Omental fat pad (tissue), 4 donors: Measurements from ENCODE around the gene RPUSD4. TPM values are rescaled to one million over a fixed set of nuclear protein-coding genes. Genes with fewer than 3 reads are reported as not detected.

ENCODE experiments used
- ATAC-seq: fragments of 150-250 bp; one replicate; pipeline ENCODE4 v1.9.1; 2016; ENCODE audit warnings: mild to moderate bottlenecking, moderate library complexity; ENCODE audit not compliant: low FRiP score
- DNase-seq: peaks from one replicate; pipeline ENCODE4 v3.0.0-alpha.2; 2019; ENCODE audit warnings: low spot score
- CTCF ChIP-seq, 3 donors: fragments of 450-650 bp; IDR thresholded peaks; one replicate each; pipeline ENCODE4 v1.5.1; 2016 to 2017; ENCODE audit warnings: antibody characterized with exemption in 3 of 3, mild to moderate bottlenecking in 3 of 3, moderate library complexity in 2 of 3
- total RNA-seq, 4 donors: library from RNA; depleted of rRNA; stranded (reverse); fragments of >200 nt; gene quantifications; one replicate each; pipeline ENCODE4 v1.1.0, GENCODE V29; 2016

RPUSD4 gene
- total RNA-seq, 4 donors from 2014 or later = 19.3 to 42.0 (median 24.0) TPM

- DNase-seq (no peak), ATAC-seq (no peak)
- TF ChIP-seq CTCF (IDR thresholded peaks at IDR 0.05) = no peak
These were observed 35.2 kb upstream of the RPUSD4 start for GRCh38 chr11:126246636-126247035.

- no peak for ATAC-seq
- no peak for DNase-seq
- TF ChIP-seq CTCF (IDR thresholded peaks at IDR 0.05) = no peak
These were observed 21.9 kb upstream of the RPUSD4 start for GRCh38 chr11:126233391-126233790.

GRCh38 chr11:126232683-126233082, 21.2 kb upstream of the RPUSD4 start:
- no peak for ATAC-seq
- no peak for TF ChIP-seq CTCF (IDR thresholded peaks at IDR 0.05)
- no peak for DNase-seq

GRCh38 chr11:126231725-126232459, 20.4 kb upstream of the RPUSD4 start:
- no peak for ATAC-seq

GRCh38 chr11:126229858-126230540, 18.5 kb upstream of the RPUSD4 start:
- ATAC-seq = no peak
- no peak for TF ChIP-seq CTCF (IDR thresholded peaks at IDR 0.05)
- DNase-seq = no peak

More at GRCh38 chr11:126231725-126232459, 20.4 kb upstream of the RPUSD4 start:
- no peak for TF ChIP-seq CTCF (IDR thresholded peaks at IDR 0.05)
- no peak for DNase-seq

- no peak for DNase-seq
- no peak for ATAC-seq
- TF ChIP-seq CTCF (IDR thresholded peaks at IDR 0.05) = no peak
These were observed 15.1 kb upstream of the RPUSD4 start for GRCh38 chr11:126226334-126227084.
